Heart left ventricle (tissue), 16 donors: ENCODE results near the gene MXD3. TPM values are rescaled to one million over a fixed set of nuclear protein-coding genes. Genes with fewer than 3 reads are reported as not detected.
"Not testable (repeated sequence)": the region's sequence is repeated elsewhere in the genome, so short reads cannot be mapped to it uniquely, and the experiment has no call there.

ENCODE experiments used
- ATAC-seq, 4 donors: fragments of 200-7000 bp; cut with Tn5 transposase; one replicate each; pipeline ENCODE4 v1.9.1; 2020 to 2022; ENCODE audit warnings: moderate library complexity in 4 of 4, mild to moderate bottlenecking in 3 of 4, moderate number of reproducible peaks in 1 of 4
- DNase-seq, 5 donors: peaks; one replicate each; pipeline ENCODE4 v3.0.0-alpha.2; 2020
- H3K27ac ChIP-seq, 12 donors: fragments of 200-600 bp; sonication (generic) in 4 of 12; one replicate each; pipeline versions ENCODE4 v1.5.0 to v1.8.0; 2016 to 2022; ENCODE audit warnings: mild to moderate bottlenecking in 2 of 12
- H3K27me3 ChIP-seq, 9 donors: fragments of 200-600 bp; sonication (generic) in 2 of 9; one replicate each; pipeline versions ENCODE4 v1.5.1 to v1.8.0; 2016 to 2022; ENCODE audit warnings: mild to moderate bottlenecking in 3 of 9
- H3K36me3 ChIP-seq, 9 donors: fragments of 200-600 bp; sonication (generic) in 2 of 9; one replicate each; pipeline versions ENCODE4 v1.5.0 to v1.8.0; 2018 to 2022; ENCODE audit warnings: mild to moderate bottlenecking in 2 of 9
- H3K4me1 ChIP-seq, 12 donors: fragments of 200-600 bp; sonication (generic) in 4 of 12; one replicate each; pipeline versions ENCODE4 v1.5.0 to v1.8.0; 2016 to 2022; ENCODE audit warnings: mild to moderate bottlenecking in 3 of 12
- H3K4me3 ChIP-seq, 12 donors: fragments of 200-600 bp; sonication (generic) in 4 of 12; one replicate each; pipeline versions ENCODE4 v1.5.0 to v1.8.0; 2017 to 2022; ENCODE audit warnings: mild to moderate bottlenecking in 9 of 12, moderate library complexity in 4 of 12
- H3K9me3 ChIP-seq, 12 donors: fragments of 200-600 bp; sonication (generic) in 4 of 12; one replicate each; pipeline versions ENCODE4 v1.5.0 to v1.8.0; 2016 to 2022; ENCODE audit warnings: mild to moderate bottlenecking in 1 of 12
- CTCF ChIP-seq, 12 donors: fragments of 200-600 bp; sonication (generic) in 4 of 12; IDR thresholded peaks; one replicate each; pipeline versions ENCODE4 v1.5.0 to v1.8.0; 2018 to 2022; ENCODE audit warnings: antibody characterized with exemption in 12 of 12, mild to moderate bottlenecking in 5 of 12
- POLR2A ChIP-seq, 2 donors: fragments of 450-650 bp; IDR thresholded peaks; one replicate each; pipeline ENCODE4 v1.6.1; 2017; ENCODE audit warnings: antibody characterized with exemption in 2 of 2, mild to moderate bottlenecking in 2 of 2, moderate library complexity in 2 of 2
- WGBS, 4 donors: extraction: QIAGEN DNeasy Blood & Tissue Kit in 2 of 4; methylation state at CpG; one replicate each; pipeline versions ENCODE4 v1.1.5 to v1.1.7; 2013 to 2018; 5-methylcytosine and 5-hydroxymethylcytosine counted together
- intact Hi-C, 10 donors: fragments of 100-400 bp; cut with DNase I; formaldehyde crosslinking; loops; one replicate each; pipeline versions ENCODE4 v1.11.1 to v1.14.2; 2022
- polyA plus RNA-seq, 2 donors: library from polyadenylated mRNA; stranded (reverse); fragments of 200-250 nt; gene quantifications; one replicate each; pipeline ENCODE4 v1.2.3, GENCODE V29; 2013
- total RNA-seq, 9 donors: library from RNA; depleted of rRNA in 2 of 9; stranded (reverse); fragments of >200 nt in 2 of 9; fragmentation: NEBNext Ultra II Directional in 3 of 9; extraction: Animal tissue kit (Norgen Biotek cat#: 25700) in 3 of 9; gene quantifications; one replicate each; pipeline versions ENCODE4 v1.1.0 to v1.2.4, GENCODE V29; 2016 to 2023
- donor health status: ischemic (EF 13 %, LVEDD 7.1; RV severe dilation, severe dysfunction).
- donor health status: healthy with polysubstance abuse.
- donor health status: DM: no; HTN: yes; CAD: no.
- donor health status: DM: no; HTN: no; CAD: no.
- donor health status: ischemic (EF 25% LVEDD 6.9; RV normal size, moderate dysfunction).
- donor health status: ischemic (EF 25% LVEDD 5.7; RV mildly dilated, moderate dysfunction).
- donor health status: healthy.
- donor health status: DM: yes; HTN: yes; CAD: no.
- donor health status: ischemic (EF 35%, LVEDD 5.7; RV mildly dilated, moderate dysfunction).
- donor health status: nonischemic (EF 11% LVEDD 7.7; RV severe dilation, severe dysfunction).
- donor health status: DM: yes; HTN: yes; CAD: no.
- donor health status: PGD.
- donor health status: ischemic (EF 29% LVEDD 5.4; RV normal size, mild dysfunction).
- donor health status: nonischemic (EF 23%, LVEDD 6.1; RV moderate dilation, normal function).

Gene MXD3
- total and polyA plus RNA-seq, 11 donors = 0.52 to 9.1 (median 2.5) TPM

DNA sequence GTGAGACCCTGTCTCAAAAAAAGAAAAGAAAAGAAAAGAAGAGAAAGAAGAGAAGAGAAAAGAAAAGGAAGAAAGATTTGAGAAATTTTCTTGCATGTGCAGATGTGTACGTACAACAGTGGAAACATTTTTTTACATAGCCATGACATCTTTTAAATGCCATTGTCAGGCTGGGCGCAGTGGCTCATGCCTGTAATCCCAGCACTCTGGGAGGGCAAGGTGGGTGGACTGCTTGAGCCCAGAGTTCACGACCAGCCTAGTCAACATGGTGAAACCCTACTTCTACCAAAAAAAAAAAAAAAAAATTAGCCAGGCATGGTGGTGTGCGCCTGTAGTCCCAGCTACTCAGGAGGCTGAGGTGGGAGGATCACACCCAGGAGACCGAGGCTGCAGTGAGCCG lies 33.2 kb upstream of the MXD3 start:
- ATAC-seq (no peak), DNase-seq (no peak)
- Histone ChIP-seq H3K27ac (no peak overlapping the region), H3K9me3 (no peaks in the 10 kb centered on the region), H3K27me3 (no peaks in the 10 kb centered on the region), H3K36me3 (peaks cover 0 to 86% (median 54%) of the 10 kb centered on the region in 9 donors), H3K4me3 (no peak overlapping the region), H3K4me1 (peaks cover 0 to 31% (median 10%) of the 10 kb centered on the region in 12 donors)
- no peak for TF ChIP-seq POLR2A (IDR thresholded peaks at IDR 0.05)
- no peak for TF ChIP-seq CTCF (IDR thresholded peaks at IDR 0.05)
- WGBS, 4 donors = 94 to 97% (median 95%) methylated on average over 6 of the region's 6 CpGs
- intact Hi-C loops = no loop called here

DNA sequence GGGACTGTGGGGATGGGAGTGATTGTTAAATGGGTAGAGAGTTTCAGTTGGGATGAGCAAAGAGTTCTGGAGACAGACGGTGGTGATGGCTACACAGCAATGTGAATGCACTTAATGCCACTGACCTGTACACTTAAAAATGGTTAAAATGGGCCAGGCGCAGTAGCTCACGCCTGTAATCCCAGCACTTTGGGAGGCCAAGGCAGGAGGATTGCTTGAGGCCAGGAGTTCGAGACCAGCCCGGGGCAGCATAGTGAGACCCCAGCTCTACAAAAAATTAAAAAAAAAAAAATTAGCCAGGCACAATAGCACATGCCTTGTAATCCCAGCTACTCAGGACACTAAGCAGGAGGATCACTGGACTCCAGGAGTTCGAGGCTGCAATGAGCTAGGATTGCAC lies 32.1 kb upstream of the MXD3 start:
- peaks cover 0 to 88% (median 55%) of the 10 kb centered on the region in 9 donors for H3K36me3 ChIP-seq
- no peaks in the 10 kb centered on the region for H3K9me3 ChIP-seq
- DNase-seq (no peak), ATAC-seq (no peak)
- H3K27ac ChIP-seq = no peak overlapping the region
- intact Hi-C loops = no loop called here
- 96 to 99% (median 97%) methylated on average over 6 of the region's 6 CpGs for WGBS, 4 donors
- H3K27me3 ChIP-seq = no peaks in the 10 kb centered on the region
- no peak overlapping the region for H3K4me3 ChIP-seq
- peaks cover 0 to 27% (median 6%) of the 10 kb centered on the region in 12 donors for H3K4me1 ChIP-seq
- TF ChIP-seq POLR2A (IDR thresholded peaks at IDR 0.05) (no peak), CTCF (IDR thresholded peaks at IDR 0.05) (no peak)

DNA sequence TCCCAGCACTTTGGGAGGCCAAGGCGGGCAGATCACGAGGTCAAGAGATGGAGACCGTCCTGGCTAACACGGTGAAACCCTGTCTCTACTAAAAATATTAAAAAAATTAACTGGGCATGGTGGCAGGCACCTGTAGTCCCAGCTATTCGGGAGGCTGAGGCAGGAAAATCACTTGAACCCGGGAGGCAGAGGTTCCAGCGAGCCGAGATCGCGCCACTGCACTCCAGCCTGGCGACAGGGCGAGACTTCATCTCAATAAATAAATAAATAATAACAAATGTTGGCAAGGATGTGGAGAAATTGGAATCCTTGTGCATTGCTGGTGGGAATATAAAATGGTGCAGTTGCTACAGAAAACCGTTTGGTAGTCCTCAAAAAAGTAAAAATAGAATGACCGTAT lies 31.3 kb upstream of the MXD3 start:
- Histone ChIP-seq H3K4me1 (peaks cover 0 to 21% (median 7%) of the 10 kb centered on the region in 12 donors), H3K36me3 (peaks cover 0 to 86% (median 62%) of the 10 kb centered on the region in 9 donors)
- WGBS, 4 donors = 91 to 94% (median 92%) methylated on average over 14 of the region's 14 CpGs
- H3K4me3 ChIP-seq, intact Hi-C loops, H3K9me3 ChIP-seq, ATAC-seq, H3K27me3 ChIP-seq, DNase-seq, H3K27ac ChIP-seq: not testable (repeated sequence)

DNA sequence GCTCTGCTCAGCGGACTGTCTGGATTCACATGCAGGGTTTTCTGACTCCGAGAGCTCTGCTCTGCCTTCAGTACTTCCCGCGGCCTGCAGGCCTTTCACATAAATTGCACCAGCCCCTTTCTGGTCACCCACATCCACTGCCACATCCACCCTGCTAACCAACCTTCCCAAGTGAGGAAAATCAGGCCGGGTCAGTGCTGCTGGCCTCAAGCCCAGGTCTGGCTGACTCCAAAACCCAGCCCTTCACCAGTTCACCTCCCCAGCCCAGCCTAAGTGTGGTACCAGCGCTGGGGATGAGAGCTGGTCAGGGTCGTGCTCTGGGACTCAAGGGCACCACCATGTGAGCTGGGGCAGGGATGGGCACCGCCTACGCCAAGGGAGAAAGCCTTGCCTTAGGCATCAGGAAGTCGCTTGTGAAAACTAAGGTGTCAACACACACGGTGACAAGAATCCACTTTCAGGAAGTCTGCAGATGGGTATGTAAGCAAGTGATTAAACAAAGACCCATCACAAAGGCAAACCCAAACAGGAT lies 27.5 kb upstream of the MXD3 start:
- ATAC-seq = no peak
- WGBS, 4 donors = 70 to 78% (median 77%) methylated on average over 11 of the region's 11 CpGs
- Histone ChIP-seq H3K4me3 (no peak overlapping the region), H3K4me1 (peaks cover 0 to 39% (median 19%) of the 10 kb centered on the region in 12 donors), H3K36me3 (peaks cover 0 to 90% (median 76%) of the 10 kb centered on the region in 9 donors), H3K9me3 (no peaks in the 10 kb centered on the region), H3K27ac (no peak overlapping the region), H3K27me3 (no peaks in the 10 kb centered on the region)
- intact Hi-C loops = no loop called here
- TF ChIP-seq POLR2A (IDR thresholded peaks at IDR 0.05) (no peak), CTCF (IDR thresholded peaks at IDR 0.05) (no peak)
- DNase-seq = no peak
